ENCODE results near the gene CPNE5.

Gene CPNE5

GRCh38 chr6:36845233-36845632 lies 6.0 kb upstream of the CPNE5 start:
- no peak for DNase-seq (ENCODE audit: extremely low spot score)
- TF ChIP-seq ZNF384 (IDR thresholded peaks at IDR 0.05) (no peak), ARNT (IDR thresholded peaks at IDR 0.05) (no peak), FOXK2 (IDR thresholded peaks at IDR 0.05) (no peak), TARDBP (IDR thresholded peaks at IDR 0.05) (no peak), SUZ12 (IDR thresholded peaks at IDR 0.05) (no peak)
- CTCF ChIA-PET, result no interaction called here
- POLR2A ChIA-PET, result interaction anchor here (1.7 kb wide), 1 partner anchor 30 kb away, joined by 7 read pairs; the partner anchor contains the start of gene PPIL1

GRCh38 chr6:36844232-36845170 lies 5.3 kb upstream of the CPNE5 start:
- POLR2A ChIA-PET, result interaction anchor here (1.7 kb wide), 1 partner anchor 31 kb away, joined by 7 read pairs; the partner anchor contains the start of gene PPIL1
- DNase-seq (ENCODE audit: extremely low spot score), result no peak
- no peak for TF ChIP-seq NFRKB (IDR thresholded peaks at IDR 0.05)
- no peak for TF ChIP-seq L3MBTL2 (conservative IDR thresholded peaks at IDR 0.05)
- TF ChIP-seq CTBP1 (IDR thresholded peaks at IDR 0.05; ENCODE audit: borderline replicate concordance), result no peak
- no peak for TF ChIP-seq FOXA1 (IDR thresholded peaks at IDR 0.05)
- no peak for TF ChIP-seq FOXK2 (IDR thresholded peaks at IDR 0.05)
- no peak for TF ChIP-seq SUZ12 (IDR thresholded peaks at IDR 0.05)
- TF ChIP-seq ELF4 (IDR thresholded peaks at IDR 0.05), result no peak
- no peak for TF ChIP-seq ZNF384 (IDR thresholded peaks at IDR 0.05)
- no peak for TF ChIP-seq ARNT (IDR thresholded peaks at IDR 0.05)
- TF ChIP-seq BHLHE40 (IDR thresholded peaks at IDR 0.05; ENCODE audit: borderline replicate concordance), result no peak
- no peak for TF ChIP-seq LEF1 (IDR thresholded peaks at IDR 0.05; ENCODE audit: borderline replicate concordance)
- no peak for TF ChIP-seq FOXM1 (IDR thresholded peaks at IDR 0.05; ENCODE audit: borderline replicate concordance)
- TF ChIP-seq HDGF (IDR thresholded peaks at IDR 0.05; ENCODE audit: borderline replicate concordance), result no peak
- CTCF ChIA-PET, result no interaction called here

- TF ChIP-seq LEF1 (IDR thresholded peaks at IDR 0.05; ENCODE audit: borderline replicate concordance) (no peak), ELF4 (IDR thresholded peaks at IDR 0.05) (no peak), CTBP1 (IDR thresholded peaks at IDR 0.05; ENCODE audit: borderline replicate concordance) (no peak)
- DNase-seq (ENCODE audit: extremely low spot score), result no peak
- CTCF ChIA-PET, result no interaction called here
- POLR2A ChIA-PET, result no interaction called here
Observed at GRCh38 chr6:36843170-36843569, 3.9 kb upstream of the CPNE5 start.

GRCh38 chr6:36841756-36842155 lies 2.5 kb upstream of the CPNE5 start:
- CTCF ChIA-PET, result interaction anchor here (0.8 kb wide), 1 partner anchor 13 kb away, joined by 3 read pairs; no protein-coding TSS in a partner anchor
- TF ChIP-seq BHLHE40 (IDR thresholded peaks at IDR 0.05; ENCODE audit: borderline replicate concordance) (no peak), NFRKB (IDR thresholded peaks at IDR 0.05) (no peak), FOXM1 (IDR thresholded peaks at IDR 0.05; ENCODE audit: borderline replicate concordance) (no peak), ELF4 (IDR thresholded peaks at IDR 0.05) (no peak), PKNOX1 (IDR thresholded peaks at IDR 0.05) (no peak), LEF1 (IDR thresholded peaks at IDR 0.05; ENCODE audit: borderline replicate concordance) (no peak), ARNT (IDR thresholded peaks at IDR 0.05) (no peak), TARDBP (IDR thresholded peaks at IDR 0.05) (no peak), FOXK2 (IDR thresholded peaks at IDR 0.05) (no peak), ZNF384 (IDR thresholded peaks at IDR 0.05) (no peak), CTBP1 (IDR thresholded peaks at IDR 0.05; ENCODE audit: borderline replicate concordance) (no peak), SP1 (IDR thresholded peaks at IDR 0.05) (no peak)
- DNase-seq (ENCODE audit: extremely low spot score), result no peak
- POLR2A ChIA-PET, result no interaction called here

- DNase-seq (ENCODE audit: extremely low spot score), result no peak
- POLR2A ChIA-PET, result no interaction called here
- CTCF ChIA-PET, result interaction anchor here (0.5 kb wide), 1 partner anchor 11 kb away, joined by 3 read pairs; no protein-coding TSS in a partner anchor
- TF ChIP-seq ELF4 (IDR thresholded peaks at IDR 0.05) (no peak), L3MBTL2 (conservative IDR thresholded peaks at IDR 0.05) (no peak), SUZ12 (IDR thresholded peaks at IDR 0.05) (no peak), NFRKB (IDR thresholded peaks at IDR 0.05) (no peak), FOXK2 (IDR thresholded peaks at IDR 0.05) (no peak), PKNOX1 (IDR thresholded peaks at IDR 0.05) (no peak)
Observed at GRCh38 chr6:36840432-36841403, 1.5 kb upstream of the CPNE5 start.

- ChIA-PET POLR2A (no interaction called here), CTCF (interaction anchor here (0.5 kb wide), 1 partner anchor 12 kb away, joined by 3 read pairs; no protein-coding TSS in a partner anchor)
- TF ChIP-seq ARNT (IDR thresholded peaks at IDR 0.05), result no peak
- TF ChIP-seq BHLHE40 (IDR thresholded peaks at IDR 0.05; ENCODE audit: borderline replicate concordance), result no peak
- no peak for TF ChIP-seq FOXK2 (IDR thresholded peaks at IDR 0.05)
- no peak for TF ChIP-seq CTBP1 (IDR thresholded peaks at IDR 0.05; ENCODE audit: borderline replicate concordance)
- no peak for TF ChIP-seq NFRKB (IDR thresholded peaks at IDR 0.05)
- TF ChIP-seq L3MBTL2 (conservative IDR thresholded peaks at IDR 0.05), result no peak
- no peak for TF ChIP-seq FOXM1 (IDR thresholded peaks at IDR 0.05; ENCODE audit: borderline replicate concordance)
- TF ChIP-seq SUZ12 (IDR thresholded peaks at IDR 0.05), result no peak
- no peak for TF ChIP-seq SP1 (IDR thresholded peaks at IDR 0.05)
- no peak for TF ChIP-seq HDGF (IDR thresholded peaks at IDR 0.05; ENCODE audit: borderline replicate concordance)
- no peak for TF ChIP-seq PKNOX1 (IDR thresholded peaks at IDR 0.05)
- TF ChIP-seq ZNF384 (IDR thresholded peaks at IDR 0.05), result no peak
- TF ChIP-seq ELF4 (IDR thresholded peaks at IDR 0.05), result no peak
- DNase-seq (ENCODE audit: extremely low spot score), result peak; percentile 69
Observed at GRCh38 chr6:36839749-36840431, 646 bp upstream of the CPNE5 start.
